SK-N-SH treated with all-trans-retinoic acid at 6 μM for 48 hours (cell line): ENCODE measurements around the gene WASL.

Experiments
- ATAC-seq: fragments of 200-7000 bp; cut with Tn5 transposase; 3 replicates; pipeline ENCODE4 v1.9.1; 2020; ENCODE audit warnings: mild to moderate bottlenecking, moderate library complexity
- ARNTL ChIP-seq: fragments of 450-650 bp; formaldehyde crosslinking; IDR thresholded peaks from 2 replicates; pipeline ENCODE4 v1.5.0; 2020; ENCODE audit warnings: low read depth, mild to moderate bottlenecking, moderate library complexity, borderline replicate concordance
- BACH2 ChIP-seq: fragments of 250-450 bp; sonication (Bioruptor Pico); IDR thresholded peaks from 2 replicates; pipeline ENCODE4 v1.9.0; 2021; ENCODE audit warnings: mild to moderate bottlenecking, borderline replicate concordance
- CREB5 ChIP-seq: fragments of 250-450 bp; sonication (Bioruptor Pico); IDR thresholded peaks from 2 replicates; pipeline ENCODE4 v1.5.1; 2020; ENCODE audit warnings: low read depth, mild to moderate bottlenecking, moderate library complexity
- CSDC2 ChIP-seq: fragments of 250-450 bp; sonication (Bioruptor Pico); IDR thresholded peaks from 2 replicates; pipeline ENCODE4 v1.5.0; 2020; ENCODE audit warnings: mild to moderate bottlenecking, moderate library complexity
- CSRNP3 ChIP-seq: fragments of 250-450 bp; sonication (Bioruptor Pico); IDR thresholded peaks from 2 replicates; pipeline ENCODE4 v1.5.1; 2021; ENCODE audit warnings: mild to moderate bottlenecking, moderate library complexity
- GLIS3 ChIP-seq: fragments of 250-450 bp; sonication (Bioruptor Pico); IDR thresholded peaks from 2 replicates; pipeline ENCODE4 v1.5.0; 2020; ENCODE audit warnings: mild to moderate bottlenecking, moderate library complexity
- ISL1 ChIP-seq: fragments of 250-450 bp; sonication (Bioruptor Pico); IDR thresholded peaks from 2 replicates; pipeline ENCODE4 v2.1.2; 2022; ENCODE audit warnings: mild to moderate bottlenecking, moderate library complexity
- POU6F1 ChIP-seq: fragments of 250-450 bp; sonication (Bioruptor Pico); IDR thresholded peaks from 2 replicates; pipeline ENCODE4 v1.8.0; 2021; ENCODE audit warnings: low read depth, mild to moderate bottlenecking, moderate library complexity, borderline replicate concordance
- PPARA ChIP-seq: fragments of 250-450 bp; sonication (Bioruptor Pico); IDR thresholded peaks from 2 replicates; pipeline ENCODE4 v1.5.0; 2020; ENCODE audit warnings: mild to moderate bottlenecking, borderline replicate concordance
- SNAI2 ChIP-seq: fragments of 250-450 bp; sonication (Bioruptor Pico); IDR thresholded peaks from 2 replicates; pipeline ENCODE4 v1.5.0; 2020; ENCODE audit warnings: mild to moderate bottlenecking, moderate library complexity
- TCF4 ChIP-seq: fragments of 250-450 bp; sonication (Bioruptor Pico); IDR thresholded peaks from 2 replicates; pipeline ENCODE4 v1.8.0; 2021; ENCODE audit warnings: mild to moderate bottlenecking, moderate library complexity, borderline replicate concordance
- TSHZ2 ChIP-seq: fragments of 250-450 bp; sonication (Bioruptor Pico); IDR thresholded peaks from 2 replicates; pipeline ENCODE4 v1.5.0; 2020; ENCODE audit warnings: mild to moderate bottlenecking, moderate library complexity
- ZC3H10 ChIP-seq: fragments of 250-450 bp; sonication (Bioruptor Pico); IDR thresholded peaks from 2 replicates; pipeline ENCODE4 v1.5.1; 2021; ENCODE audit warnings: mild to moderate bottlenecking, moderate library complexity
- ZFP3 ChIP-seq: fragments of 250-450 bp; sonication (Bioruptor Pico); IDR thresholded peaks from 2 replicates; pipeline ENCODE4 v1.5.0; 2020; ENCODE audit warnings: mild to moderate bottlenecking, moderate library complexity
- ZNF565 ChIP-seq: fragments of 450-650 bp; formaldehyde crosslinking; conservative IDR thresholded peaks from 2 replicates; pipeline ENCODE4 v1.5.0; 2020; ENCODE audit warnings: low read depth, mild to moderate bottlenecking, moderate library complexity
- ZNF70 ChIP-seq: fragments of 450-650 bp; formaldehyde crosslinking; IDR thresholded peaks from 2 replicates; pipeline ENCODE4 v1.5.0; 2020; ENCODE audit warnings: mild to moderate bottlenecking, moderate library complexity
- ZNF8 ChIP-seq: fragments of 450-650 bp; formaldehyde crosslinking; IDR thresholded peaks from 2 replicates; pipeline ENCODE4 v1.5.0; 2020; ENCODE audit warnings: mild to moderate bottlenecking, moderate library complexity

The WASL gene

GRCh38 chr7:123682690-123683089, 66.1 kb downstream of the WASL start (continued):
- TF ChIP-seq TSHZ2 (CRISPR knock-in tag) (no peak), TCF4 (CRISPR knock-in tag) (no peak)

GRCh38 chr7:123681561-123681960, 67.2 kb downstream of the WASL start:
- no peak for ATAC-seq
- TF ChIP-seq ZNF70 (CRISPR knock-in tag) (no peak), CSDC2 (no peak), CREB5 (CRISPR knock-in tag) (no peak), ZFP3 (CRISPR knock-in tag) (no peak), GLIS3 (CRISPR knock-in tag) (no peak), POU6F1 (no peak), PPARA (CRISPR knock-in tag) (no peak), BACH2 (CRISPR knock-in tag) (no peak), ARNTL (CRISPR knock-in tag) (no peak)

- no peak for ATAC-seq
- TF ChIP-seq GLIS3 (CRISPR knock-in tag) (no peak), PPARA (CRISPR knock-in tag) (no peak), ZNF565 (CRISPR knock-in tag) (no peak), BACH2 (CRISPR knock-in tag) (no peak), ZNF8 (CRISPR knock-in tag) (no peak), ZNF70 (CRISPR knock-in tag) (no peak), CREB5 (CRISPR knock-in tag) (no peak), ZC3H10 (CRISPR knock-in tag) (no peak), ISL1 (no peak), CSRNP3 (CRISPR knock-in tag) (no peak)
These were observed 68.2 kb downstream of the WASL start for GRCh38 chr7:123680580-123680979.

- ATAC-seq: no peak
- TF ChIP-seq TSHZ2 (CRISPR knock-in tag): no peak
- TF ChIP-seq SNAI2: no peak
- no peak for TF ChIP-seq ZFP3 (CRISPR knock-in tag)
- TF ChIP-seq CSRNP3 (CRISPR knock-in tag): no peak
- TF ChIP-seq ZC3H10 (CRISPR knock-in tag): no peak
These were observed 69.2 kb downstream of the WASL start for GRCh38 chr7:123679614-123680013.
